DMS153 treated with DMSO at 0.1 percent for 48 hours (cell line): Measurements from ENCODE around the gene JADE3.
"Not testable (repeated sequence)": the region's sequence is repeated elsewhere in the genome, so short reads cannot be mapped to it uniquely, and the experiment has no call there.

ENCODE experiments used
- DNase-seq: peaks from one replicate; lab custom pipeline; 2025; ENCODE audit not compliant: unreplicated experiment; lab: John Stamatoyannopoulos, UW

JADE3 gene

GRCh38 chrX:46929439-46930261 is 17.4 kb downstream of the JADE3 start:
- DNase-seq: no peak

- no peak for DNase-seq
Observed at GRCh38 chrX:46935295-46935694, 23.1 kb downstream of the JADE3 start.

- no peak for DNase-seq
Observed at GRCh38 chrX:46938589-46938988, 26.4 kb downstream of the JADE3 start.

DNA sequence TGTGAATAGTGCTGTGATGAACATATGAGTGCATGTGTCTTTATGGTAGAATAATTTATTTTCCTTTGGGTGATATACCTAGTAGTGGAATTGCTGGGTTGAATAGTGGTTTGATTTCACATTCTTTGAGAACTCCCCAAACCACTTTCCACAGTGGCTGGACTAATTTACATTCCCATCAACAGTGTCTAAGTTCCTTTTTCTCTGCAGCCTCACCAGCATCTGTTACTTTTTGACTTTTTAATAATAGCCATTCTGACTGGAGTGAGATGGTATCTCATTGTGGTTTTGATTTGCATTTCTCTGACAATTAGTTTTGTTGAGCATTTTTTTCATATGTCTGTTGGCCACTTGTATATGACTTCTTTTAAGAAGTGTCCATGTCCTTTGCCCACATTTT is 29.1 kb downstream of the JADE3 start:
- no peak for DNase-seq

- no peak for DNase-seq
Observed at GRCh38 chrX:46953137-46953527, 40.9 kb downstream of the JADE3 start.

- DNase-seq: no peak
Observed at GRCh38 chrX:46953597-46953996, 41.4 kb downstream of the JADE3 start.

GRCh38 chrX:46954716-46955115 is 42.5 kb downstream of the JADE3 start:
- no peak for DNase-seq

- DNase-seq: not testable (repeated sequence)
Observed at GRCh38 chrX:46956589-46956988, 44.4 kb downstream of the JADE3 start.

DNA sequence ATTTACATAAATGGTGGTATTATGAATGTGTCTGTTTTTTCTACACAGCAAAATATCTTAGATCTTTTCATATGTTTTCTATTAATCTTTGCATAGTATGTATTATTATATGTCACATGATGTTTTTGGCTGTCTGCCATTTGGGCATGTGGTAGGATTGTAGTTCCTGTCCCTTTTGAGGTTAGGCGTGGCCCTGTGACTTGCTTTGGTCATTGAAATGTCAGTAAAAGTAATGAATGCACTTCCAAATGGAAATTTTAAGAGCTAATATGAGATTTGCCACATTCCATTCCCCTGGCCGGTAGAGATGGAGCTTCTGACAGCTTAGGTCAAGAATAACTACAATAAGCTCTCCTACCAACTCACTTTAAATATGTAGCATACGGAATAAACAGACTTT is 45.1 kb downstream of the JADE3 start:
- DNase-seq: no peak

GRCh38 chrX:46959101-46959500 is 46.9 kb downstream of the JADE3 start:
- no peak for DNase-seq

DNA sequence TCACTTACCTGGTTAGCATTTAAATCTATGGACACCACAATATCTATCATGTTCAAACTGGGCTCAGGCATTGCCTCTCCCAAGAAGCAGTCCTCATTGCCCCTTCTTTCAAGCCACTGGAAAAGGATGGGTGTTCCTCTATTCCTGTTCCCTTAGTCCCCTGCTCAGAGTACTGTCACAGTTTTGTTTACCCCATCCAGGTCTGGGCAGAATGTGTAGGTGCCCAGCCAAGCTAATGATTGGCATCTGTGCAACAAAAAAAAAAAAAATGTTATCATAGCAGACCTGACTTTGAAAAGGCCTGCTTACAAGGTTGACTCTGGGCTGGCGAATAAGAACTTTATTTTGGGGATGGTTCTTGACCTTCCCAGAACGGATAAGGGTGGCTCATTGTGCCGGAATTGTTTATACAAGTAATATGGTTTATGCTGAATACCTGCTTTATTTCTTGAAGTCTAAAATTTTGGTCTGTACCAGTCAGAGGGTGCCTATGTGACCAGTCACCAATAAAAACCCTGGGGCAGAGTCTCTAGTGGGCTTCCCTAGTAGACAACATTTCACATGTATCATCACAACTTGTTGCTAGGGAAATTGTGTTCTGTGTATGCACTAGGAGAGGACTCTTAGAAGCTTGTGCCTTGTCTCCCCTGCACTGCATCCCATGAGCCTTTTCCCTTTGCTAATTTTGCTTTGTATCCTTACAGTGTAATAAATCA is 47.9 kb downstream of the JADE3 start:
- DNase-seq: no peak

DNA sequence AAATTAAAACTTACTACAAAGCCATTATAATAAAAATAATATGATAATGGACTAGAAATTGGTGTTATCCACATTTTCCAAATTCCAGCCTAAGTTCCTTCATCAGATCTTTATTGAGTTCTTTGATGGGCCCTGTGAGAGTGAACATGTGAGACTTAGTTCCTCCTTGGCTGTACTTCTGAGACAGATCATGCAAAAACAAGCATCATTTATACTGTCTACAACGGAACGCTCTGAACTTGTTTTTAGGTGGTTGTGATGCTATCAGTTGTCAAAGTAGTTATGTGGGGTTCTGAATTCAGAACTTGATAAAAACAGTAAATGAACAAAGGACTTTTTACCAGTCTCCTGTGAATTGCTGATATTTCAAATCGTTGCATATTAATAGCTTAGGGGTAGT is 48.9 kb downstream of the JADE3 start:
- DNase-seq: no peak

DNA sequence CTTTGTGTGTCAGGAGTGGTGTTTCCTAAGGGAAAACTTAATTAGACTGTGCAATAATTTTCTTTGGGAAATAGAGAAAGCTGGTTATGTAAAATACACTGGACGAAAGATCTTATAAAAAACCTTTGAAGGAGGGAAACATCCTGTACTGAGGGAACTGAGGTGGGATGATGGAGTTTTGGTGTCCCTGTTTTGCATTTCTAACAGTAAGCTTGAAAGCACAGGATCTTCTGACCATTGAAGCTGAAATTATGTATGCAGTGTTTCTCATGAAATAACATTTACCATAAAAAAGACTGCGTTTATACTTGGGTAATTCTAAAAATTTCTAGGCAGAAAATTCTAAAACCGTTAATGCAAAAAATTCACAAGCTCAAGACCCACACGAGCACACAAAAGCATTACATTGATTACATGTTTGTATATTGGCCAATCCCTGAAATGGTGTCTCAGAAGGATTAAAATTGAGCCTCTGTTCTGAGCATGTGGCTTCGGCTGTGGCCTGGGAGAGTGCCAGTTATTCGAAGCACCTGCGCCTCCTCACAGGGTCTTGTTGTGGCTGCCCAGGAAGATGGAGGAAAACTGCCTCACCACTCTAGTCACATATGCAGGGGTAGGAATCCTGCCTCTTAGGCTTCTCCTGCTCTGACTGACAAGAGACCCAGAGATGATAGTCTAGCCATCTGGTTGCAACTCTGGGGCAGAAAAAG is 49.5 kb downstream of the JADE3 start:
- DNase-seq: no peak

- DNase-seq: no peak
Observed at GRCh38 chrX:46965125-46965758, 53.0 kb downstream of the JADE3 start.

GRCh38 chrX:46967547-46967946 is 55.3 kb downstream of the JADE3 start:
- no peak for DNase-seq

DNA sequence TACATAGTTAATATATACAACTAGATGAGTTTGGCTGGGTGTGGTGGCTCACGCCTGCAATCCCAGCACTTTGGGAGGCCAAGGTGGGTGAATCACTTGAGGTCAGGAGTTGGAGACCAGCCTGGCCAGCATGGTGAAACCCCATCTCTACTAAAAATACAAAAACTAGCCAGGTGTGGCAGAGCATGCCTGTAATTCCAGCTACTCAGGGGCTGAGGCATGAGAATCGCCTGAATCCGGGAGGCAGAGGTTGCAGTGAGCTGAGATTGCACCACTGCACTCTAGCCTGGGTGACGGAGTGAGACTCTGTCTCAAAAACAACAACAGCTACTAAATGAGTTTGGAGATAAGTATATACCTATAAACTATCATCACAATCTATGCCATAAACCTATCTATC is 64.8 kb downstream of the JADE3 start:
- DNase-seq: not testable (repeated sequence)

- DNase-seq: peak; percentile 0
Observed at GRCh38 chrX:46978341-46979291, 66.4 kb downstream of the JADE3 start.

DNA sequence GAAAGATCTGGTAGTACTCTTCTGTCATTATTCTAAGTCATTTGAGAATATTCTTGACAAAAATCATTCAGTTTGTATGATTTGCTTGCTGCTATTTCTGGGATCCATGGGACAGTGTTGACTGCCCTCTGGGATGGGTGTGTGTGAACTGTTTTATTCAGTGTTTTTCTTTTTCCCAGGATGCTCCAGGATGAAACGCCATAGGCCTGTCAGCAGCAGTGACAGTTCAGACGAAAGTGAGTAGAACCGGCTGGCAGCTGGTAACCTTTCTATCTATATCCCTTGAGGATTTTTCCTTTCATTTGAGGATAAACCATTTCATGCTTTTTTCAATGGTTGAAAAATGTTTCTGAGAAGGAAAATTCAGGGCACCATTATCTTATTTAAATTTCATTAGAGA is 72.5 kb downstream of the JADE3 start:
- DNase-seq: no peak

- no peak for DNase-seq
Observed at GRCh38 chrX:46989548-46989947, 77.3 kb downstream of the JADE3 start.

DNA sequence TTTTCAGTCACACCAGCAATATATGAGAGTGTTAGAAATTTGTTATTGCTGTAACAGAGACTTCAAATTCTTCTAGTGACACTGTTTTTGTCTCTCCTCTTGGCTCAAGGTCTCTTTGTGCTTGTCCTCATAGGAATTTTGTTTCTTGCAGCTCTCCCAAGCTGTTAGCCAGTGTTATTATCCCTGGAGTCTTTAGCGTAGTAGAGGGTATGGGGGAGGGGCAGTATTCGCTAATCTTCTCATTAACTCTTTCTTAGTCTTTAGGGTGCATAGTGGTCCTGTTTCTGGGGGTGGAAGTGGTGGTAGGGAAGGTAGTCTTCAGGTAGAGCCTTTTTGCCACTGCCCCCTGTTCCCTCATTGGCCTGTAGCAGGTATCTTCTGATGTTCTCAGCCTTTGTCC is 79.4 kb downstream of the JADE3 start:
- no peak for DNase-seq
